Lung (tissue), 12 donors: ENCODE measurements around the gene AKR7A2. TPM values are rescaled to one million over a fixed set of nuclear protein-coding genes. Genes with fewer than 3 reads are reported as not detected.

Experiments used
- ATAC-seq: fragments of 200-7000 bp; cut with Tn5 transposase; one replicate; pipeline ENCODE4 v1.9.1; 2020; ENCODE audit warnings: moderate number of reproducible peaks; ENCODE audit not compliant: insufficient read depth, low FRiP score
- DNase-seq, 3 donors: peaks; one replicate each; pipeline ENCODE4 v3.0.0-alpha.2; 2013 to 2017
- H3K27ac ChIP-seq, 2 donors: one replicate each; pipeline ENCODE4 v1.5.1; 2013; ENCODE audit warnings: mild to moderate bottlenecking in 2 of 2, moderate library complexity in 2 of 2, control low read depth in 1 of 2, inconsistent platforms in 1 of 2, low read depth in 1 of 2, low read length in 1 of 2
- H3K27me3 ChIP-seq, 3 donors: one replicate each; pipeline ENCODE4 v1.5.1; 2013; ENCODE audit warnings: low read length in 2 of 3; ENCODE audit not compliant: control insufficient read depth in 3 of 3, insufficient read depth in 3 of 3
- H3K36me3 ChIP-seq, 4 donors: one replicate each; pipeline ENCODE4 v1.5.1; 2013; ENCODE audit warnings: low read length in 4 of 4, mild to moderate bottlenecking in 1 of 4, moderate library complexity in 1 of 4; ENCODE audit not compliant: control insufficient read depth in 4 of 4, insufficient read depth in 4 of 4
- H3K4me1 ChIP-seq, 5 donors: one replicate each; pipeline ENCODE4 v1.5.1; 2013; ENCODE audit warnings: low read length in 5 of 5, mild to moderate bottlenecking in 2 of 5, moderate library complexity in 1 of 5; ENCODE audit not compliant: control insufficient read depth in 5 of 5, insufficient read depth in 5 of 5
- H3K4me3 ChIP-seq: one replicate; pipeline ENCODE4 v1.5.1; 2013; ENCODE audit warnings: mild to moderate bottlenecking, control low read depth, moderate library complexity
- H3K9ac ChIP-seq, 2 donors: one replicate each; pipeline ENCODE4 v1.5.1; 2013; ENCODE audit warnings: low read length in 2 of 2, control low read depth in 1 of 2; ENCODE audit not compliant: insufficient read depth in 1 of 2
- H3K9me3 ChIP-seq, 4 donors: one replicate each; pipeline ENCODE4 v1.5.1; 2013; ENCODE audit warnings: low read length in 3 of 4, mild to moderate bottlenecking in 1 of 4, moderate library complexity in 1 of 4; ENCODE audit not compliant: control insufficient read depth in 4 of 4, insufficient read depth in 3 of 4
- CTCF ChIP-seq: IDR thresholded peaks from 2 replicates; pipeline ENCODE4 v1.5.1; 2012; ENCODE audit warnings: mild to moderate bottlenecking; ENCODE audit errors: control extremely low read depth, extremely low read depth
- WGBS, 2 donors: extraction: QIAGEN DNeasy Blood & Tissue Kit; methylation state at CpG; one replicate each; pipeline ENCODE4 v1.1.7; 2013; 5-methylcytosine and 5-hydroxymethylcytosine counted together
- polyA plus RNA-seq, 2 donors: library from polyadenylated mRNA; stranded (reverse); fragments of 200-250 nt; gene quantifications; one replicate each; pipeline ENCODE4 v1.2.1, GENCODE V29; 2013
- total RNA-seq, 2 donors: library from RNA; depleted of rRNA in 1 of 2; stranded (reverse); fragments of >200 nt in 1 of 2; gene quantifications; one replicate each; pipeline ENCODE4 v1.2.1, GENCODE V29; 2014 to 2021
- donor health status: control.
- donor health status: control.
- donor health status: Bipolar disorder and iron deficiency.
- donor health status: healthy.
- donor health status: DM: yes; HTN: yes; CAD: no.

AKR7A2 gene
- total and polyA plus RNA-seq, 4 donors, result 15.3 to 54.0 (median 43.0) TPM

- WGBS, 2 donors, result 49 to 65% methylated on average over 6 of the region's 6 CpGs
- ATAC-seq (no peak), DNase-seq (no peak)
- Histone ChIP-seq H3K9me3 (no peaks in the 10 kb centered on the region), H3K27ac (no peak overlapping the region), H3K9ac (no peak overlapping the region), H3K4me3 (no peak overlapping the region), H3K4me1 (peaks cover 0 to 11% (median 0%) of the 10 kb centered on the region in 5 donors), H3K36me3 (peaks cover 7 to 54% (median 17%) of the 10 kb centered on the region in 4 donors), H3K27me3 (no peaks in the 10 kb centered on the region)
- TF ChIP-seq CTCF, result no peak
These were observed 34.1 kb upstream of the AKR7A2 start for GRCh38 chr1:19346026-19346425.

- 94 to 96% methylated on average over 8 of the region's 8 CpGs for WGBS, 2 donors
- ATAC-seq (no peak), DNase-seq (no peak)
- Histone ChIP-seq H3K27ac (no peak overlapping the region), H3K4me1 (peaks cover 0 to 11% (median 0%) of the 10 kb centered on the region in 5 donors), H3K4me3 (no peak overlapping the region), H3K9ac (no peak overlapping the region), H3K27me3 (no peaks in the 10 kb centered on the region), H3K9me3 (no peaks in the 10 kb centered on the region), H3K36me3 (peaks cover 7 to 54% (median 17%) of the 10 kb centered on the region in 4 donors)
- no peak for TF ChIP-seq CTCF
These were observed 33.4 kb upstream of the AKR7A2 start for GRCh38 chr1:19345391-19345790.

- Histone ChIP-seq H3K36me3 (peaks cover 7 to 53% (median 18%) of the 10 kb centered on the region in 4 donors), H3K4me3 (no peak overlapping the region), H3K27me3 (no peaks in the 10 kb centered on the region), H3K4me1 (peaks cover 0 to 11% (median 0%) of the 10 kb centered on the region in 5 donors), H3K27ac (no peak overlapping the region), H3K9me3 (no peaks in the 10 kb centered on the region), H3K9ac (no peak overlapping the region)
- DNase-seq (no peak), ATAC-seq (no peak)
- TF ChIP-seq CTCF, result no peak
- WGBS, 2 donors, result 95 to 100% methylated on average over 11 of the region's 11 CpGs
These were observed 32.9 kb upstream of the AKR7A2 start for GRCh38 chr1:19344831-19345230.

- Histone ChIP-seq H3K9me3 (no peaks in the 10 kb centered on the region), H3K27ac (peak overlapping the region in 1 of 2 donors; percentile 20), H3K27me3 (no peaks in the 10 kb centered on the region), H3K4me1 (peaks cover 0 to 11% (median 0%) of the 10 kb centered on the region in 5 donors), H3K4me3 (no peak overlapping the region), H3K36me3 (peaks cover 7 to 53% (median 18%) of the 10 kb centered on the region in 4 donors), H3K9ac (no peak overlapping the region)
- WGBS, 2 donors, result 62 to 71% methylated on average over 12 of the region's 12 CpGs
- peak; percentile 54 for TF ChIP-seq CTCF
- DNase-seq (peak; percentile 33 to 44 (median 37)), ATAC-seq (no peak)
These were observed 32.4 kb upstream of the AKR7A2 start for GRCh38 chr1:19344372-19344810.
